Activated CD4-positive, alpha-beta T cell treated with anti-CD3 and anti-CD28 coated beads, Interleukin-2, amount 10 ng/mL, durations not matched to agents 7 days and 5 days (primary cell): ENCODE data around the gene LRRC72. TPM values are rescaled to one million over a fixed set of nuclear protein-coding genes. Genes with fewer than 3 reads are reported as not detected.
"Not testable (repeated sequence)": the region's sequence is repeated elsewhere in the genome, so short reads cannot be mapped to it uniquely, and the experiment has no call there.

Experiments
- CTCF ChIA-PET: fragments of 350-600 bp; sonication (Branson Sonifier 250); formaldehyde crosslinking; loops from one replicate; lab custom pipeline; 2021; ENCODE audit warnings: antibody characterized with exemption; lab: Charles Lee
- POLR2A ChIA-PET: fragments of 350-600 bp; sonication (Branson Sonifier 250); formaldehyde crosslinking; loops from one replicate; lab custom pipeline; 2021; ENCODE audit warnings: antibody characterized with exemption; lab: Charles Lee
- DNase-seq: peaks from one replicate; pipeline ENCODE4 v3.0.0-alpha.2; 2020
- H3K27ac Mint-ChIP-seq: one replicate; pipeline ENCODE4 v1.8.0; 2021; ENCODE audit warnings: mild to moderate bottlenecking, moderate library complexity, mixed read lengths
- H3K27me3 Mint-ChIP-seq: one replicate; pipeline ENCODE4 v1.8.0; 2021; ENCODE audit warnings: mixed read lengths
- H3K36me3 Mint-ChIP-seq: one replicate; pipeline ENCODE4 v1.8.0; 2021; ENCODE audit warnings: low read depth, mixed read lengths
- H3K4me1 Mint-ChIP-seq: one replicate; pipeline ENCODE4 v1.8.0; 2021; ENCODE audit warnings: mixed read lengths
- H3K4me3 Mint-ChIP-seq: one replicate; pipeline ENCODE4 v1.8.0; 2021; ENCODE audit warnings: mild to moderate bottlenecking, moderate library complexity, mixed read lengths
- H3K9me3 Mint-ChIP-seq: one replicate; pipeline ENCODE4 v1.8.0; 2021; ENCODE audit warnings: mixed read lengths
- total RNA-seq, 2 experiments: library from RNA; stranded (reverse); gene quantifications; one replicate each; pipeline ENCODE4 v1.2.3, GENCODE V29; 2021

The LRRC72 gene
- total RNA-seq, 2 experiments from 2014 or later = not detected

DNA sequence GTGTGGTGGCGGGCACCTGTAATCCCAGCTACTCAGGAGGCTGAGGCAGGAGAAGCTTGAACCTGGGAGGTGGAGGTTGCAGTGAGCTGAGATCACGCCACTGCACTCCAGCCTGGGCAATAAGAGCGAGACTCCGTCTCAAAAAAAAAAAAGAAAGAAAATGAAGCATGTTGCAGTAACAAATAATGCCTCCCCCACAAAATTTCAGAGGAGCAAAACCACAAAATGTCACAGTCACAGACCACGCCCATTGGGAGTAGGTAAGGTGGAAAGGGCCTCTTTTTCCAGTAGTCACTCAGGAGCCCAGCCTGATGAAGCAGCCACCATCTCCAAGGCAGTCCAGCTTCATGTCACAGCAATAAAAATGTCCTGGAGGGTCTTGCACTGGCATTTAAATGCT lies 20.2 kb upstream of the LRRC72 start:
- H3K27ac Mint-ChIP-seq, H3K36me3 Mint-ChIP-seq, CTCF ChIA-PET, H3K27me3 Mint-ChIP-seq, POLR2A ChIA-PET, H3K4me1 Mint-ChIP-seq, H3K4me3 Mint-ChIP-seq, H3K9me3 Mint-ChIP-seq, DNase-seq: not testable (repeated sequence)

DNA sequence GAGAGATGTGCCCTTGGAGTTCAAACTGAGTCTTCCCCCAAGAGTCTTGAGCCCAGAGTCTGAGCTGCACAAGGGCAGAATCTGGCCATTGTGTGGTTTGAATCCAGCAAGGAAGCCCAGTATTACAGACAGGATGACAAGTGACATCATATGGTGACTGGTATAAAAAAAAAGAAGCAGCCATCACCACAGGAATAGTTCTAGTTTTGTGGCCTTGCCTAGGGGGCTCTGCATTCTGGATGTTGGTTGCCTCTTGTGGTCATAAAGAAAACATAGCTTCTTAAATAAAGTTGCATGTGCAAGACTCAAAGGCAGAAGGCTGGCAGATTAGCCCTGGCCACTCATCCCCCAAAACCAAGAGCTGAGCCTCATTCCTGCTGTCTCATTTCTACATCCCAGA lies 16.8 kb upstream of the LRRC72 start:
- no peak for DNase-seq
- no peak overlapping the region for H3K27ac Mint-ChIP-seq
- no peaks in the 10 kb centered on the region for H3K36me3 Mint-ChIP-seq
- no peaks in the 10 kb centered on the region for H3K4me1 Mint-ChIP-seq
- CTCF ChIA-PET = no interaction called here
- no peaks in the 10 kb centered on the region for H3K9me3 Mint-ChIP-seq
- POLR2A ChIA-PET = no interaction called here
- H3K27me3 Mint-ChIP-seq = peaks cover 5% of the 10 kb centered on the region
- H3K4me3 Mint-ChIP-seq = no peak overlapping the region

DNA sequence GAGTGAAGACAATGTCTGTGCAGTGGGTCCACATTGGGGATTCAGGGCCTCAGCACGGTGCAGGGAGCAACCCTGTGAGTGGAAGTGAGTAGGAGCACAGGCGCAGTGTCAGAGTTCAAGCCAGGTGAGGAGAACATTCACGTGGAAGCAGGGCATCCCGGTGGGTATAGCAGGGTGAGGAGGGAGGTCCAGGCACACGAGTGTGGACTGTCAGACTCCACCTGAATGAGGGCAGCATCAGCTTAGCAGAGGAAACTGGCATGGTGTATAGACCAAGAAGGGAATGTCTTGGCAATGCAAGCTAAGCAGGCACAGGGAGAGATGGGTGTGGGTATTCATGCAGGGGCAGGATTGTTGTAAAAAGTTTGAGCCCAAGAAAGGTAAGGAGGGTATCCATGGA lies 15.3 kb upstream of the LRRC72 start:
- H3K4me3 Mint-ChIP-seq = no peak overlapping the region
- DNase-seq = no peak
- ChIA-PET CTCF (no interaction called here), POLR2A (no interaction called here)
- no peaks in the 10 kb centered on the region for H3K9me3 Mint-ChIP-seq
- no peak overlapping the region for H3K27ac Mint-ChIP-seq
- no peaks in the 10 kb centered on the region for H3K4me1 Mint-ChIP-seq
- H3K36me3 Mint-ChIP-seq = no peaks in the 10 kb centered on the region
- peaks cover 5% of the 10 kb centered on the region for H3K27me3 Mint-ChIP-seq

DNA sequence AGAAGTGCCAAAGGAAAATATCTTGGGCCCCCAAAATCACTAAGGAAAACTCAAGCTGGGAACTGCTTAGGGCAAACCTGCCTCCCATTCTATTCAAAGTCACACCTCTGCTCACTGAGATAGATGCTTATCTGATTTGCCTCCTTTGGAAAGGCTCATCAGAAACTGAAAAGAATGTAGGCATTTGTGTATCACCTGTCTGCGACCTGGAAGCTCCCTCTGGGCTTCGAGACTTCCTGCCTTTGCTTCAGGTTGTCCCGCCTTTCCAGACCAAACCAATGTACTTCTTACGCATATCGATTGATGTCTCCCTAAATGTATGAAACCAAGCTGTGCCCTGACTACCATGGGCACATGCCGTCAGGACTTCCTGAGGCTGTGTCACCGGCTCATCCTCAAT lies 14.5 kb upstream of the LRRC72 start:
- POLR2A ChIA-PET = no interaction called here
- no peak for DNase-seq
- CTCF ChIA-PET = no interaction called here
- Mint-ChIP-seq H3K4me3 (no peak overlapping the region), H3K27ac (no peak overlapping the region), H3K9me3 (no peaks in the 10 kb centered on the region), H3K27me3 (peaks cover 5% of the 10 kb centered on the region), H3K4me1 (no peaks in the 10 kb centered on the region), H3K36me3 (no peaks in the 10 kb centered on the region)

DNA sequence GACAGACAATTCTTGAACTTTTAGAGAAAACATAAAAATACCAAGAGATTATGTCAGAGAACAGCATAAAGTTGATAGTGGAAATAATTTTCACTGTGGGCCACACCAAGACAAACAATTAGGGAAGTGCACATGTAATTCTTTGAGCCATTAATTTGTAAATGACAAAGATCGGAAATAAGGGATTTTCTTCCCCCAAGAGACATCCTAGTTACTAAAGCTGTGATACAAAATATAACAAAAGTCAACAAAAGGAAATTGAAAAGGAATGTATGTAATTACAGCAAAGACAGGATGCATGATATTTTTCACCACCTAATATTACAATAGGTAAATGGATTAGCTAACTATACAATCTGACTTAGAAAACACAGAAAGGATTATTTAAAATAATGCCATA lies 12.4 kb upstream of the LRRC72 start:
- ChIA-PET POLR2A (no interaction called here), CTCF (no interaction called here)
- no peaks in the 10 kb centered on the region for H3K9me3 Mint-ChIP-seq
- H3K36me3 Mint-ChIP-seq = no peaks in the 10 kb centered on the region
- H3K4me1 Mint-ChIP-seq = no peaks in the 10 kb centered on the region
- H3K4me3 Mint-ChIP-seq = no peak overlapping the region
- H3K27me3 Mint-ChIP-seq = peaks cover 2% of the 10 kb centered on the region
- DNase-seq = no peak
- no peak overlapping the region for H3K27ac Mint-ChIP-seq

DNA sequence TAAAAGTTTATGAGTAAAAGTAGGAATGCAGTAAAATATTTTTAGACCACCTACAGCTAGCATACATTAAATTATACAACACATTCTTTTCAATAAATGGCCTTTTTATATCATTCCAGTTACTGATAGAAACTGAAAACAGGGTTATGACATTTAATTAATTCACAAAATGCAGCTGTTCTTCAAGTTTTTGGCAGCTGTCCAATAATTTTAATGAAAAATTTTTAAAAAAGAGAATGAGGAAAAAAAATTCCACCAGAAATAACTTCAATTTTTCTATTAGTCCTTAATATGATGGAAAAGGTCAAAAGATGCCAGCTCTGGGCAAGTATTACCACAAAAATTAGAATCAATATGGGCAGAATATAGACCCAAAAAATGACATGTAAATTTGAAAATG lies 11.9 kb upstream of the LRRC72 start:
- Mint-ChIP-seq H3K4me1 (no peaks in the 10 kb centered on the region), H3K9me3 (no peaks in the 10 kb centered on the region), H3K27ac (no peak overlapping the region), H3K4me3 (no peak overlapping the region), H3K36me3 (no peaks in the 10 kb centered on the region), H3K27me3 (peaks cover 2% of the 10 kb centered on the region)
- CTCF ChIA-PET = no interaction called here
- DNase-seq = no peak
- POLR2A ChIA-PET = no interaction called here

DNA sequence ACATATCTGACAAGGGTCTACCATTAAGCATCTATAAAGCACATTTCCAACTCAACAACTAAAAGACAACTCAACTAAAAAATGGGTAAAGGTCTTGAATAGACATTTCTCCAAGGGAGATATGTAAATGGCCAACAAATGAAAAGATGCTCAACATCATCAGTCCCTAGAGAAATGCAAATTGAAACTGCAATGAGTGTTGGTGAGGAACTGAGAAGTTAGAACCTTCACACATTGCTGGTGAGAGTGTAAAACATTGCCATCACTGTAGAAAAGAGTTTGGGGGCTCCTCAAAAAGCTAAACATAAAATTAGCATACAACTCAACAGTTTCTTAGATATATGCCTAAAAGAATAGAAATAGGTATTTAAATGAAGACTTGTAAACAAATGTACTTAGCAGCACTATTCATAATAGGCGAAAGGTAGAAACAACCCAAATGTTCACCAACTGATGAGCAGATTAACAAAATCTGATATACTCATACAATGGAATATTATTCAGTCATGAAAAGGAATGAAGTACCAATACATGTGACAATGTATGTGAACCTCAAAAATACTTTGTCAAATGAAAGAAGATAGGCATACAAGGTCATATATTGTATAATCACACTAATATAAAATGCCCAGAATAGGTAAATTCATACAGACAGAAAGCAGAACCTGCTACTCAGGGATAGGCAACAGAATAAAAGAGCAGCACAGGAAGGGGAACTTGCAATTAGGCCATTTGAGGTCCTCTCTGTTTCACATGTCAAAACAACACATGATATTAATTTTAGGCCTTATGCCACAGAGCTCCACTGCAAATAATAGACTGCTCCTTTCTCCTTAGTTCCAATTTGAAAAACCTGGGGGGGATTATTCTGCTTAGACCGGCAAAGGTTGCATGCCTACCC lies 10.6 kb upstream of the LRRC72 start:
- no peak for DNase-seq
- Mint-ChIP-seq H3K27ac (no peak overlapping the region), H3K27me3 (peaks cover 2% of the 10 kb centered on the region), H3K4me1 (no peaks in the 10 kb centered on the region), H3K9me3 (peaks cover 4% of the 10 kb centered on the region), H3K4me3 (no peak overlapping the region), H3K36me3 (no peaks in the 10 kb centered on the region)
- POLR2A ChIA-PET = no interaction called here
- CTCF ChIA-PET = no interaction called here

DNA sequence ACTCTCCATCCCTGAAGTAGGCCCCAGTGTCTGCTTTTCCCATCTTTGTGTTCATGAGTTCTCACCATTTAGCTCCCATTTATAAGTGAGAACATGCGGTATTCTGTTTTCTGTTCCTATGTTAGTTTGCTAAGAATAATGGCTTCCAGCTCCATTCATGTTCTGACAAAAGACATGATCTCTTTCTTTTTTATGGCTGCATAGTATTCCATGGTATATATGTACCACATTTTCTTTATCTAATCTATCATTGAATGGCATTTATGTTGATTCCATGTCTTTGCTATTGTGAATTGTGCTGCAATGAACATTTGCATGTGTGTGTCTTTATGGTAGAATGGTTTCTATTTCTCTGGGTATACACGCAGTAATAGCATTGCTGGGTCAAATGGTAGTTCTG lies 6.6 kb upstream of the LRRC72 start:
- DNase-seq, H3K27ac Mint-ChIP-seq, H3K36me3 Mint-ChIP-seq, POLR2A ChIA-PET, H3K27me3 Mint-ChIP-seq, H3K4me1 Mint-ChIP-seq, H3K9me3 Mint-ChIP-seq, H3K4me3 Mint-ChIP-seq: not testable (repeated sequence)
- CTCF ChIA-PET = interaction anchor here (1.4 kb wide), 1 partner anchor 54 kb away, joined by 4 read pairs; the partner anchor contains the start of gene SOSTDC1

DNA sequence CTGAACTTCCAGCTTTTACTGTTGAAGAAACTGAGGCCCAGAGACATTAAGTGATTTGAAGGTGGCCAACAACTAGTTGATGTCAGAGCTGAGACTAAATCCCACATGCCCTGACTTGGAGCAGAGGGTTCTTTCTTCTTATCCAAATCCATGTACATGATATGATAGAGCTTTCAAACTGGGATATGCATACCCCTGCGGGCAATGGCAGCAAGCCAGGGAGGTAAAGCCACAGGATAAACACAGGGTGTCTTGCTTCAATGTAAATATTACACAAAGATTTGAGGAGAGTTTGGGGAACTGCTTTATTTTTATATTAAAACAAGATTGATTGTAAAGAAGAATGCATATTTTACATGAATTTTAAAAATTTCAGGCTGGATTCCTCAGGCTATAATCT lies 2.3 kb upstream of the LRRC72 start:
- Mint-ChIP-seq H3K9me3 (peaks cover 4% of the 10 kb centered on the region), H3K27ac (no peak overlapping the region), H3K4me3 (no peak overlapping the region), H3K36me3 (no peaks in the 10 kb centered on the region), H3K27me3 (no peaks in the 10 kb centered on the region), H3K4me1 (no peaks in the 10 kb centered on the region)
- POLR2A ChIA-PET = no interaction called here
- DNase-seq = no peak
- CTCF ChIA-PET = no interaction called here

DNA sequence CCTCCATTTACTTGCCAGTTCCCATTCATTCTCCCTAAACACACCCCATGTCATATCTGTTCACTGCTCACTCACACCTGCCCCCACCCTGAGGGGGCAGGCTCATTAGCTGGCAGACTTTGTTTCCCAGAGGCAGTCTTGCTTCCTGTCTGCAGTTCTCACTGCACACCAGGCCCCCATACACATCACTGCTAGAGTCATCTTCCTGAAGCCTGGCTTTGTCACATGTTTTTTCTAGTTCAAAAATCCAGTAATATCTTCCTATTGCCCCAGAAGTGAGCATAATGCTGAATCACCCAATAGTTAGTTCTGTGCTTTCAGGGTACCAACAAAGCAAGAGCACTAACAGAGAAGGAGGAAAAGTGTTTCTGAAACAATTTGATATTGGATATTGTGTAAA lies 1.9 kb downstream of the LRRC72 start:
- Mint-ChIP-seq H3K27me3 (peaks cover 2% of the 10 kb centered on the region), H3K36me3 (no peaks in the 10 kb centered on the region), H3K27ac (no peak overlapping the region), H3K9me3 (no peaks in the 10 kb centered on the region), H3K4me3 (no peak overlapping the region), H3K4me1 (no peaks in the 10 kb centered on the region)
- CTCF ChIA-PET = no interaction called here
- no peak for DNase-seq
- POLR2A ChIA-PET = no interaction called here

DNA sequence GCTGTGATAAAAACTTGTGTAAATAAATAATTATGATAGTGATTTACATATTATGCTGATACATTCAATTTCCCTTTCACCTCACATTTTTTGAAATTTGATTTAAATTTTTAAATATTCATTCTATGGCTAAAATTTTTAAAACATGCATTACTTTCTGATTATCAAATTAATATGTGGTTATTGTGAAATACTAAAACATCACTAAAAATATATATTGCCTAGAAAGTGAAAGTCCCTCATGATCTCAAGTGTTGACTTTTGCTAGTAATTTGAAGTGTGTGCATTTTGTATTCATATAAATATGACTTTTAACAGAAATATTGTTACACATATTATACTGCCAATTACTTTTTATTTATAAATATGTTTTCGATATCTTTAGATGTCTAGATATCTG lies 3.1 kb downstream of the LRRC72 start:
- DNase-seq = no peak
- Mint-ChIP-seq H3K36me3 (no peaks in the 10 kb centered on the region), H3K27ac (no peak overlapping the region), H3K9me3 (no peaks in the 10 kb centered on the region), H3K27me3 (peaks cover 2% of the 10 kb centered on the region), H3K4me1 (no peaks in the 10 kb centered on the region), H3K4me3 (no peak overlapping the region)
- CTCF ChIA-PET = no interaction called here
- POLR2A ChIA-PET = no interaction called here

DNA sequence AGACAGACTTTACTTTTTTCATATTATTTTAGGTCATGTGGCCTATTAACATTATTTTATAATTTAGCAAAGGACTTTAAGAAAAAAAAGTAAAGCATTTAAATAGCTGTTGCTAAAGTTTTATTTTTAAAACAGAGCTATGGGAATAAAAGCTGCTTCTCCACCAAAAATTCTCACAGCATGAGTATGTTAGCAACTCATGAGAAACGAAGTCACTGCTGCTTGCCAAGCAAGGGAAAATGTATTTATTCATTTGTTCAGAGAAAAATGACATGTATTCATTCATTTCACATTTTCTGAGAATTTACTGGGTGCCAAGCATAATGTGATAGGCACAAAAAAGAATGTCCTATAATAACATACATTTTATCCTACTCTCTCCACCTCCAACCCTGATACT lies 5.1 kb downstream of the LRRC72 start:
- Mint-ChIP-seq H3K4me1 (no peaks in the 10 kb centered on the region), H3K9me3 (no peaks in the 10 kb centered on the region), H3K27me3 (peaks cover 2% of the 10 kb centered on the region), H3K4me3 (no peak overlapping the region), H3K27ac (no peak overlapping the region), H3K36me3 (no peaks in the 10 kb centered on the region)
- ChIA-PET CTCF (no interaction called here), POLR2A (no interaction called here)
- DNase-seq = no peak

DNA sequence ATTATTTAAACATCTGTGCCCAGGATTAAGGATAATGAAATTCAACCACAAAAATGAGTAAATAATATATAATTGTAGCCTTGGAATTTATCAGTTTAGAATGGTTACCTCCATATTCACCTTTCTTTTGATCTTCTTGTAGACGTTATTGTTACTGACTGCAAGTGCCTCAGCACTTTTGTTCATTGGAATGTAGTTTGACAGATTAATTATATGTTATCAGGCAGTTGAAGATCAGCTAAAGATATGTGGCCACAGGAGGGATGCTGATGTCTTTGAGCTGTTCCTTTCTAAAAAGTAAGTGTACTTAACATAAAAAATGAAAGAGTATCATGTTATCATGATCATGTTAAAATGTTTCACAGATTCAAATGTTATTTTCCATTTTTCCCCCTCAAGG lies 5.6 kb downstream of the LRRC72 start:
- ChIA-PET CTCF (interaction anchor here (1.2 kb wide), 1 partner anchor 34 kb away, joined by 3 read pairs; no protein-coding TSS in a partner anchor), POLR2A (no interaction called here)
- peaks cover 2% of the 10 kb centered on the region for H3K27me3 Mint-ChIP-seq
- DNase-seq = no peak
- H3K4me3 Mint-ChIP-seq = no peak overlapping the region
- H3K36me3 Mint-ChIP-seq = no peaks in the 10 kb centered on the region
- no peaks in the 10 kb centered on the region for H3K4me1 Mint-ChIP-seq
- no peaks in the 10 kb centered on the region for H3K9me3 Mint-ChIP-seq
- H3K27ac Mint-ChIP-seq = no peak overlapping the region

DNA sequence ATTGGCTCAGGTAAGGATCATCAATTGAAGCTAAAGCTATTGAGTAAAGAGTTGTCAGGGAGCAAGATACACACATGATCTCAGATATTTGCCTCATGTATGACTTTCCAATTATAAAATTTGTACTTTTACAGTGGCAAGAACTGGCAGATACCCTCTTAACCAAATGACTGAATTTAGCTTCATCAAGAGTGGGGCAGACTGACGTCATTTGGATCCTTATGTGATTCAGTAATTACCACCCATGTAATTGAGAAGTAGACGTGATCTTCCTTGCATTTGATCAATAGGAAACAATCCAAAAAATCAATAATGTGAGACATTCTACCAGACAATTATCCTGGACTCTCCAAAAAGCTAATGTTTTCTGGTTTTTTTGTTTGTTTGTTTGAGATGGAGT lies 8.9 kb downstream of the LRRC72 start:
- Mint-ChIP-seq H3K9me3 (no peaks in the 10 kb centered on the region), H3K4me3 (no peak overlapping the region), H3K27me3 (peaks cover 2% of the 10 kb centered on the region), H3K27ac (no peak overlapping the region), H3K4me1 (no peaks in the 10 kb centered on the region), H3K36me3 (no peaks in the 10 kb centered on the region)
- DNase-seq = no peak
- CTCF ChIA-PET = interaction anchor here (0.6 kb wide), 1 partner anchor 41 kb away, joined by 3 read pairs; no protein-coding TSS in a partner anchor
- POLR2A ChIA-PET = interaction anchor here (0.6 kb wide), 1 partner anchor 56 kb away, joined by 3 read pairs; no protein-coding TSS in a partner anchor
